GM21360 (cell line): Measurements from ENCODE around the gene EFNA2.
"Not testable (repeated sequence)": the region's sequence is repeated elsewhere in the genome, so short reads cannot be mapped to it uniquely, and the experiment has no call there.

Experiments
- ATAC-seq: cut with Tn5 transposase; IDR thresholded peaks from one replicate; pipeline ENCODE4 v1.9.1; 2021; ENCODE audit warnings: mild to moderate bottlenecking, moderate library complexity; ENCODE audit not compliant: unreplicated experiment

The EFNA2 gene

GRCh38 chr19:1315470-1316166, 29.9 kb downstream of the EFNA2 start:
- ATAC-seq = no peak

DNA sequence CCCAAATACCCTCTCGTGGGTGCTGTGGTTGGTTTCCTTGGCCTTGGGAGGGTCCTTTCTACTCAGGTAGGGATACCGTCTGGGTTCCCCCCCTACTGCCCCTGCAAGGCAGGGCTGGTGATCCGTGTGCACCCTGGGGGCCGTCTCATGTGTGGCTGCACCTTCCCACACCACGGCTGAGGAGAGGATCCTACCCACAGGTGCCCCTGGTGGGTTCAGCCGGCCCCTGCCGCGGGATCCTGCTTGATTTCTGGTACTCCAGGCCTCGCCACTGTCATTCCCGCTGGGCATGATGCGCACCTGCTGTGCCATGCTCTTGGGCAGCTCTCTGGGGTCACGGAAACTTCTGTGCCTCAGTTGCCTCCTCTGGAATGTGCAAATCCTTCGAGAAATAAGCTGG, 30.8 kb downstream of the EFNA2 start:
- ATAC-seq = no peak

- ATAC-seq = no peak
Observed at GRCh38 chr19:1317274-1318003, 31.8 kb downstream of the EFNA2 start.

GRCh38 chr19:1318678-1319471, 33.2 kb downstream of the EFNA2 start:
- no peak for ATAC-seq

DNA sequence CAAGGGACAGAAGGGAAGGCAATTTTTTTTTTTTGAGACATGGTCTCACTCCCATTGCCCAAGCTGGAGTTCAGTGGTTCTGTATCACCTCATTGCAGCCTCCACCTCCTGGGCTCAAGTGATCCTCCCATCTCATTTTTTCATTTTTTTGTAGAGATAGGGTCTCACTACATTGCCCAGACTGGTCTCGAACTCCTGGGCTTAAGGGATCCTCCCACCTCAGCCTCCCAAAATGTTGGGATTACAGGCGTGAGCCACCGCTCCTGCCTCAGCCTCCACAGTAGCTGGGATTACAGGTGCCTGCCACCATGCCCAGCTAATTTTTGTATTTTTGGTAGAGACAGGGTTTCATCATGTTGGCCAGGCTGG, 34.6 kb downstream of the EFNA2 start:
- ATAC-seq = not testable (repeated sequence)

GRCh38 chr19:1321539-1321938, 35.9 kb downstream of the EFNA2 start:
- no peak for ATAC-seq

GRCh38 chr19:1322198-1322981, 36.7 kb downstream of the EFNA2 start:
- no peak for ATAC-seq

DNA sequence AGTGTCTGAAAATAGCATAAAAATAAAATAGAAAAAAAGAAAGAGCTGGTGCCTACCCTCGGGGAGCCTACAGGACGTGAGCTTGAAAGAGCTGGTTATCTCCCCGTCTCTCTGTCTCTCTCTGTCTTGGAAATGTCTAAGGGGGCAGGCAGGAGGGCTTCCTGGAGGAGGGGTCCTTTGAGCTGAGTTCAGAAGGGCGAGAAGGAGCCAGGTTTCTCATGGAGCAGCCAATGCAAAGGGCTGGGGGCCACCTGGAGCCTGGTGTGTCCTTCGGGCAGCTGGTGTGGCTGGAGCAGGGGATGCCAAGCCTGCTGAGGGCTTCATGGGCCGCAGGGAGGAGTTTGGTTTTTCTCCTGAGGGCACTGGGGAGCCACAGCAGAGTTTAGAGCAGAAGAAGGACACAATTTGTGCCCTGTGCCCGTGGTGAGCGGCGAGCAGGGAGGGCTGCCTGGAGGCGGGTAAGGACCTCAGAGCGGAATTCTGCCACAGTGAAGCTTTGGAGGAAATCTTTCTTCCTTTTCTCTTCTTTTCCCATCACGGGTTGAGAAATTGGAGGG, 38.7 kb downstream of the EFNA2 start:
- no peak for ATAC-seq

- ATAC-seq = no peak
Observed at GRCh38 chr19:1324806-1325567, 39.3 kb downstream of the EFNA2 start.

GRCh38 chr19:1325568-1326294, 40.1 kb downstream of the EFNA2 start:
- no peak for ATAC-seq

DNA sequence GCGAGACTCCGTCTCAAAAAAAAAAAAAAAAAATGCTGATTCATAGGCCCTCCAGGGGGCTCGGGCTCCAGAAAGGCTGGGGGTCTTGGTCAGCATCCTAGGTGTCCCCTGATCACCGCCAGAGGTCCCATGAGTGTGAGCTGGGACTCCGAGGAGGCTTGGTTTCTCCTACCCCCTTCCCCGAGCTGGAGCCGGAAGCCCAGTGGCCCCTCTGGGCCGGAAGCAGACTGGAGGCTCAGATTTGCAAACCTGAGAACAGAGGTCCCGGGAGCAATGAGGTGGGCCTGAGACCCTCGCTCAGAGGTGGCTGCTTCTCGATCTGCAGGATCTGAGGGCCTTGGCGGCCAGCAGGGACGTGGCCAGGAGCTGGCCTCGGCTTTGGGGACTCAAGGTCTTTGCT, 41.5 kb downstream of the EFNA2 start:
- no peak for ATAC-seq

DNA sequence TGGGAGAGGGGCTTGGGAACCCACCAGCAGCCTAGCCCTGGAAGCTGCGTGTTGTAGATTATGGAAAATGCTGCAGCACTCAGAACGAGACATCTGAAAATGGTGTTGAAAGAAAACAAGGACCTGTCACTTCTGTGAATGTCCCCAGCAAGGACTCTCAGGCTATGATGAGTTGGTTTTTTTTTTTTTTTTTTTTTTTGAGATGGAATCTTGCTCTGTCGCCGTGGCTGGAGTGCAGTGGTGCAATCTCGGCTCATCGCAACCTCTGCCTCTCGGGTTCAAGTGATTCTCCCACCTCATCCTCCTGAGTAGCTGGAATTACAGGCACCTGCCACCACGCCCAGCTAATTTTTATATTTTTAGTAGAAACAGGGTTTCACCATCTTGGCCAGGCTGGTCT, 46.5 kb downstream of the EFNA2 start:
- not testable (repeated sequence) for ATAC-seq

GRCh38 chr19:1336079-1336684, 50.5 kb downstream of the EFNA2 start:
- ATAC-seq = no peak

GRCh38 chr19:1340681-1341469, 55.2 kb downstream of the EFNA2 start:
- ATAC-seq = no peak

GRCh38 chr19:1343041-1343440, 57.4 kb downstream of the EFNA2 start:
- no peak for ATAC-seq

DNA sequence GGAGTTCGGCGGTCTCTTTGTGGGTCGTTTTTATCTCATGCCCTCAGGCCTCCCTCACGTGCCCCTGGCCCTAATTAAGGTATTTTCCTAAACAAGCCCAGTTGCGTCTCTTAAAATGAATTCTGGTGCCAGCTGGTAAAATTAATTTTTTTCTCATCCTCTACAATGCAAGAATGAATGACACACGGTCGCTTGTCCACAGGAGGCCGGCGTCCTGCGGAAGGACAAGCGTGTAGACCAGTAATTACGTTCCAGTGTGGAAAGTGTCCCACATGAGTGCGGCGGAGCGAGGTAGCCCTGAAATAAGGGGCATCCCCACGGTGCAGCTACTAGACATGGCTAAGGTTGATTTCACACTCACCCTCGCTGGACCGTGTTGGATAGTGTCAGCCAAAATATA, 63.5 kb downstream of the EFNA2 start:
- no peak for ATAC-seq

DNA sequence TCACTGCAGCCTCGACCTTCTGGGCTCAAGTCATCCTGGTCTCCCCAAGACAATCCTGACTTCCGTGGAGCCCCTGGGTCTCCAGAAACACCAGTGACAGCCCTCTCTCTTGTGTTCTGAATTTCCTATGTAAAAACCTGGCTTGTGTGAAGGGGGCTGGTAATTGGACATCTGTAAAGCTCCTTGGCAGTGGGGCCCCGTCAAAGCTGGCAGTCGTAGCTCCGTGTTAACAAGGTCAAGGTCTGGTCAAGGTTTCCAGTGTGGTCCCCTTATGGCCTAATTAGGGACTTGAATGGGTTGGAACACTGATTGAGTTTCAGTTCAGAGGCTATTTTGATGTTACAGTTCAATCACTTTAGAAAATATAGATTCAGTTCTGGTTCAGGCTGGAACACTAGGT, 65.2 kb downstream of the EFNA2 start:
- ATAC-seq = no peak
